ENCODE results near the gene HINFP. TPM values are rescaled to one million over a fixed set of nuclear protein-coding genes. Genes with fewer than 3 reads are reported as not detected.
A peak's percentile ranks its signal among the peaks of the same experiment; 100 is the strongest.

The HINFP gene
- total and polyA plus RNA-seq, 9 of the 15 experiments (the other 6 are each of a cell fraction or from before 2014, with no cell fraction given): 13.8 to 34.1 (median 22.5) TPM

- no peak for TF ChIP-seq ZBTB11 (CRISPR knock-in tag; IDR thresholded peaks at IDR 0.05)
- TF ChIP-seq ZSCAN29 (IDR thresholded peaks at IDR 0.05): no peak
- TF ChIP-seq PHF20 (IDR thresholded peaks at IDR 0.05; ENCODE audit: partially characterized antibody): no peak
- no peak for TF ChIP-seq TCFL5 (CRISPR knock-in tag; conservative IDR thresholded peaks at IDR 0.05)
- no peak for TF ChIP-seq THRAP3 (IDR thresholded peaks at IDR 0.05; ENCODE audit: borderline replicate concordance)
- TF ChIP-seq ZNF316 (IDR thresholded peaks at IDR 0.05): no peak
- peak; percentile 40 for TF ChIP-seq SIRT6 (IDR thresholded peaks at IDR 0.05; ENCODE audit: low read depth, low read length)
- no peak for TF ChIP-seq ZNF41 (CRISPR knock-in tag; conservative IDR thresholded peaks at IDR 0.05)
- 0 out of 2 replicates have a peak, but pooled peaks have one; percentile 36 for TF ChIP-seq ZBTB2 (IDR thresholded peaks at IDR 0.05)
- TF ChIP-seq BRD9 (IDR thresholded peaks at IDR 0.05; ENCODE audit: low read depth, partially characterized antibody): no peak
- TF ChIP-seq POLR2A (conservative IDR thresholded peaks at IDR 0.05): no peak
- no peak for TF ChIP-seq FOS (IDR thresholded peaks at IDR 0.05; ENCODE audit: extremely low read depth, insufficient read length)
- no peak for TF ChIP-seq HBP1 (CRISPR knock-in tag; IDR thresholded peaks at IDR 0.05)
- TF ChIP-seq ZKSCAN3 (CRISPR knock-in tag; IDR thresholded peaks at IDR 0.05): no peak
- no peak for TF ChIP-seq ZNF165 (CRISPR knock-in tag; IDR thresholded peaks at IDR 0.05; ENCODE audit: borderline replicate concordance)
- no peak for TF ChIP-seq ZNF124 (CRISPR knock-in tag; IDR thresholded peaks at IDR 0.05)
- TF ChIP-seq CCNT2 (IDR thresholded peaks at IDR 0.05; ENCODE audit: borderline replicate concordance, extremely low read depth, insufficient read length, low read depth, low read length): peak; percentile 55
- no peak for TF ChIP-seq XRCC3 (IDR thresholded peaks at IDR 0.05)
- no peak for TF ChIP-seq KDM5B (IDR thresholded peaks at IDR 0.05; ENCODE audit: insufficient replicate concordance, low read depth, low read length)
- no peak for TF ChIP-seq ZNF445 (CRISPR knock-in tag; IDR thresholded peaks at IDR 0.05; ENCODE audit: low read depth)
- no peak for TF ChIP-seq CREB1 (IDR thresholded peaks at IDR 0.05)
- TF ChIP-seq CREB1 (CRISPR knock-in tag; IDR thresholded peaks at IDR 0.05): no peak
- no peak for TF ChIP-seq ZNF175 (CRISPR knock-in tag; IDR thresholded peaks at IDR 0.05; ENCODE audit: low read depth)
- TF ChIP-seq ZNF217 (CRISPR knock-in tag; IDR thresholded peaks at IDR 0.05): no peak
- no peak for TF ChIP-seq ILK (tag; IDR thresholded peaks at IDR 0.05; ENCODE audit: borderline replicate concordance, low read depth)
- TF ChIP-seq MAX (CRISPR knock-in tag; IDR thresholded peaks at IDR 0.05): no peak
- TF ChIP-seq ZNF830 (CRISPR knock-in tag; IDR thresholded peaks at IDR 0.05): no peak
These were observed 26.6 kb upstream of the HINFP start (continued) for GRCh38 chr11:119094816-119095065.
